Activated B cell treated with CpG ODN at 0.5 μM for 24 hours (primary cell): ENCODE data around the gene VAT1L. TPM values are rescaled to one million over a fixed set of nuclear protein-coding genes. Genes with fewer than 3 reads are reported as not detected.

Source experiments
- ATAC-seq: fragments of 200-7000 bp; cut with Tn5 transposase; one replicate; pipeline ENCODE4 v1.10.0; 2021; ENCODE audit warnings: low read depth, mild to moderate bottlenecking, moderate library complexity
- CTCF ChIA-PET: fragments of 350-600 bp; sonication (Branson Sonifier 250); formaldehyde crosslinking; loops from one replicate; lab custom pipeline; 2021; ENCODE audit warnings: antibody characterized with exemption; lab: Charles Lee
- POLR2A ChIA-PET: fragments of 350-600 bp; sonication (Branson Sonifier 250); formaldehyde crosslinking; loops from one replicate; lab custom pipeline; 2021; ENCODE audit warnings: antibody characterized with exemption; lab: Charles Lee
- DNase-seq: peaks from one replicate; pipeline ENCODE4 v3.0.0; 2022
- H3K27ac Mint-ChIP-seq: one replicate; pipeline ENCODE4 v1.8.0; 2020; ENCODE audit warnings: mixed read lengths
- H3K27me3 Mint-ChIP-seq: one replicate; pipeline ENCODE4 v1.8.0; 2021; ENCODE audit warnings: mixed read lengths
- H3K36me3 Mint-ChIP-seq: one replicate; pipeline ENCODE4 v1.8.0; 2021; ENCODE audit warnings: low read depth, mixed read lengths
- H3K4me1 Mint-ChIP-seq: one replicate; pipeline ENCODE4 v1.8.0; 2021; ENCODE audit warnings: mixed read lengths
- H3K4me3 Mint-ChIP-seq: one replicate; pipeline ENCODE4 v1.8.0; 2020; ENCODE audit warnings: mild to moderate bottlenecking, mixed read lengths
- H3K9me3 Mint-ChIP-seq: one replicate; pipeline ENCODE4 v1.8.0; 2020; ENCODE audit warnings: mixed read lengths
- intact Hi-C: fragments of 100-400 bp; cut with micrococcal nuclease; formaldehyde crosslinking; loops from one replicate; pipeline ENCODE4 v1.15.1; 2024
- total RNA-seq: library from RNA; stranded (reverse); gene quantifications from 2 replicates; pipeline ENCODE4 v1.2.3, GENCODE V29; 2022
- TF ChIP-seq, protein P1 (sequence below): fragments of 200-600 bp; IDR thresholded peaks from one replicate; pipeline ENCODE4 v1.8.0; 2022; ENCODE audit warnings: antibody characterized with exemption, mild to moderate bottlenecking

Gene VAT1L
- total RNA-seq, 1 donor from 2014 or later, result not detected

GRCh38 chr16:77780378-77780837, 8.0 kb upstream of the VAT1L start:
- Mint-ChIP-seq H3K4me1 (no peaks in the 10 kb centered on the region), H3K27ac (no peak overlapping the region), H3K27me3 (no peaks in the 10 kb centered on the region), H3K4me3 (no peak overlapping the region), H3K36me3 (no peaks in the 10 kb centered on the region), H3K9me3 (no peaks in the 10 kb centered on the region)
- intact Hi-C loops, result no loop called here
- ChIA-PET POLR2A (no interaction called here), CTCF (interaction anchor here (1.2 kb wide), 1 partner anchor 13 kb away, joined by 4 read pairs; no protein-coding TSS in a partner anchor)
- ATAC-seq (no peak), DNase-seq (no peak)
- TF ChIP-seq, protein P1, sequence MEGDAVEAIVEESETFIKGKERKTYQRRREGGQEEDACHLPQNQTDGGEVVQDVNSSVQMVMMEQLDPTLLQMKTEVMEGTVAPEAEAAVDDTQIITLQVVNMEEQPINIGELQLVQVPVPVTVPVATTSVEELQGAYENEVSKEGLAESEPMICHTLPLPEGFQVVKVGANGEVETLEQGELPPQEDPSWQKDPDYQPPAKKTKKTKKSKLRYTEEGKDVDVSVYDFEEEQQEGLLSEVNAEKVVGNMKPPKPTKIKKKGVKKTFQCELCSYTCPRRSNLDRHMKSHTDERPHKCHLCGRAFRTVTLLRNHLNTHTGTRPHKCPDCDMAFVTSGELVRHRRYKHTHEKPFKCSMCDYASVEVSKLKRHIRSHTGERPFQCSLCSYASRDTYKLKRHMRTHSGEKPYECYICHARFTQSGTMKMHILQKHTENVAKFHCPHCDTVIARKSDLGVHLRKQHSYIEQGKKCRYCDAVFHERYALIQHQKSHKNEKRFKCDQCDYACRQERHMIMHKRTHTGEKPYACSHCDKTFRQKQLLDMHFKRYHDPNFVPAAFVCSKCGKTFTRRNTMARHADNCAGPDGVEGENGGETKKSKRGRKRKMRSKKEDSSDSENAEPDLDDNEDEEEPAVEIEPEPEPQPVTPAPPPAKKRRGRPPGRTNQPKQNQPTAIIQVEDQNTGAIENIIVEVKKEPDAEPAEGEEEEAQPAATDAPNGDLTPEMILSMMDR, result no peak

DNA sequence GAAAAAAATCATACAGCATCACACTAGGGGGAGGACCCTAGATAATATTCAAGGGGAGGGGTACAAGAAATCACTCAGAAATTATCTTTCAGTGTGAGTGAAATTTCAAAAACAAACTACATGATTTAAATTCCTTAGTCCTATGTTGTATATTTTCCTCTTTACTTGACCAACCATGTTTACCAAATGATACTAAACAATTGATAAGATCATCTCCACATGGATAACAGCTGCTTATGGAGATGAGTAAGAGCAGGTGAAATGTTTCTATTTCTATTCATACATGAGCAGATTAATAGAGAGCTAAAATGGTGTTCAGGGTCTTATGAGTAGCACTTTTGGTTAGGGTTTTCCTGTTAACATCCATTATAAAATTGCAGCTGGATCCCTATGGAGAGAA, 7.3 kb upstream of the VAT1L start:
- no peak overlapping the region for H3K27ac Mint-ChIP-seq
- TF ChIP-seq, protein P1, result no peak
- no peak for DNase-seq
- CTCF ChIA-PET, result no interaction called here
- H3K36me3 Mint-ChIP-seq, result no peaks in the 10 kb centered on the region
- POLR2A ChIA-PET, result no interaction called here
- H3K9me3 Mint-ChIP-seq, result no peaks in the 10 kb centered on the region
- peaks cover 1% of the 10 kb centered on the region for H3K27me3 Mint-ChIP-seq
- no peaks in the 10 kb centered on the region for H3K4me1 Mint-ChIP-seq
- intact Hi-C loops, result no loop called here
- H3K4me3 Mint-ChIP-seq, result no peak overlapping the region
- no peak for ATAC-seq

- no peak for ATAC-seq
- peaks cover 16% of the 10 kb centered on the region for H3K27me3 Mint-ChIP-seq
- intact Hi-C loops, result no loop called here
Measured at GRCh38 chr16:77782694-77783093, 5.7 kb upstream of the VAT1L start.

DNA sequence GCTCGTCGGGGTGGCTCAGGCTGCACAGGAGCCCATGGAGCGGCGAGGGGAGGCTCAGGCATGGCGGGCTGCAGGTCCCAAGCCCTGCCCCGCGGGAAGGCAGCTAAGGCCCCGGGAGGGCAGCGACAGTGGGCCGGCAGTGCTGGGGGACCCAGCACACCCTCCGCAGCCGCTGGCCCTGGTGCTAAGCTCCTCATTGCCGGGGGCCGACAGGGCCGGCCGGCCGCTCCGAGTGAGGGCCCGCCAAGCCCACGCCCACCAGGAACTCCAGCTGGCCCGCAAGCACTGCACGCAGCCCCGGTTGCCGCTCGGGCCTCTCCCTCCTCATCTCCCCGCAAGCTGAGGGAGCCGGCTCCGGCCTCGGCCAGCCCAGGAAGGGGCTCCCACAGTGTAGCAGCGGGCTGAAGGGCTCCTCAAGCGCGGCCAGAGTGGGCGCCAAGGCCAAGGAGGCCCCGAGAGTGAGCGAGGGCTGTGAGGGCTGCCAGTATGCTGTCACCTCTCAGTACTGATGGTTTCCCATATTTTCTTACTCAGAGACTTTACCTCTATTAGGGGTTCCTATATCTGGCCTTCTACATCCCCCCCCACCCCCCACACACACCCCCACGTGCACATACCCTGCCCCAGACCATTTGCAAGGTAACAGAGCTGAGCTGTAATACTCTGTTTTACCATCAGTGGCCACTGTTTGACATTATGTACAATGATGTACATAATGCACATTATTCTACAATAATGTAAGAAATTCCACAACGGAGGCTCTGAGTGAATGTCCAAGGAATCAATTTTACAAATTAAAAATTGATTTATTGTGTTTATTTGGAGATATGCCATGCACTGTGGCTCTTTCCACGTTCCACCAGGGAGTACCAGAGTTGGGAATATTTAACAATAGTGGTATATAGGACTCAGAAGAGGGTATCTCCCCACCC, 3.7 kb upstream of the VAT1L start:
- TF ChIP-seq, protein P1, result no peak
- Mint-ChIP-seq H3K27ac (no peak overlapping the region), H3K9me3 (no peaks in the 10 kb centered on the region), H3K4me1 (peaks cover 14% of the 10 kb centered on the region), H3K36me3 (no peaks in the 10 kb centered on the region), H3K27me3 (peaks cover 27% of the 10 kb centered on the region), H3K4me3 (no peak overlapping the region)
- DNase-seq (no peak), ATAC-seq (no peak)
- ChIA-PET POLR2A (no interaction called here), CTCF (no interaction called here)
- intact Hi-C loops, result no loop called here

More at GRCh38 chr16:77782694-77783093, 5.7 kb upstream of the VAT1L start:
- Mint-ChIP-seq H3K4me1 (no peaks in the 10 kb centered on the region), H3K9me3 (no peaks in the 10 kb centered on the region), H3K36me3 (no peaks in the 10 kb centered on the region), H3K4me3 (no peak overlapping the region), H3K27ac (no peak overlapping the region)
- ChIA-PET CTCF (no interaction called here), POLR2A (interaction anchor here (0.7 kb wide), 1 partner anchor 592 kb away, joined by 4 read pairs; the partner anchor contains the start of gene MON1B)
- TF ChIP-seq, protein P1, result no peak
- no peak for DNase-seq

DNA sequence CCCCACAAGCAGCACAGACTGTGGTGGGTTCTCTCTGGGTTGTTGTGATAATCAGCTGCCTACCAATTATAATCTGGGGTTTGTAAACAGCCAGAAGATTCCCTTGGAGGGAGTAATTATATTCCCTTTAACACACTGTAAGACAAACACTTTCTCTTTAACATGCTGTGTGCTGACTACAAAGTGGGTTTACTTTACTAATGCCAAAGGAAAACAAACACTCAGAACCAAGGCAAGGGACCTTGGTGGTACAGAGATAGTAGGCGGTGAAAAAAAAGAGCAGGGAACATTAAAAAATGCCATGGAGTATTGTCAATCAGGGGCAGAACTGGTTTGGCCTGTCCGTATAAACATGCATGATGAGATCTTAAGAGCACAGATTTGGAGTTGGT, 3.0 kb upstream of the VAT1L start:
- Mint-ChIP-seq H3K36me3 (no peaks in the 10 kb centered on the region), H3K9me3 (no peaks in the 10 kb centered on the region), H3K4me1 (peaks cover 14% of the 10 kb centered on the region), H3K27me3 (peaks cover 33% of the 10 kb centered on the region), H3K27ac (no peak overlapping the region), H3K4me3 (no peak overlapping the region)
- ChIA-PET POLR2A (no interaction called here), CTCF (no interaction called here)
- ATAC-seq, result no peak
- intact Hi-C loops, result no loop called here
- TF ChIP-seq, protein P1, result no peak
- DNase-seq, result no peak
